Vagina (tissue), 2 donors: ENCODE data around the gene PTPN14.

ENCODE experiments used
- CTCF ChIP-seq, 3 experiments: fragments of 450-650 bp in 2 of 3; fragments of 200-600 bp in 1 of 3; sonication (generic) in 1 of 3; IDR thresholded peaks; one replicate each; pipeline ENCODE4 v1.5.1; 2017 to 2019; ENCODE audit warnings: antibody characterized with exemption in 3 of 3, mild to moderate bottlenecking in 2 of 3, moderate library complexity in 2 of 3
- POLR2A ChIP-seq, 2 donors: fragments of 450-650 bp; IDR thresholded peaks; one replicate each; pipeline ENCODE4 v1.6.1; 2017; ENCODE audit warnings: antibody characterized with exemption in 2 of 2, mild to moderate bottlenecking in 2 of 2, moderate library complexity in 2 of 2
- POLR2AphosphoS5 ChIP-seq, 2 donors: sonication (generic); formaldehyde crosslinking; IDR thresholded peaks; one replicate each; pipeline ENCODE4 v1.9.0; 2017; ENCODE audit warnings: antibody characterized with exemption in 2 of 2, mild to moderate bottlenecking in 2 of 2, low read depth in 1 of 2; ENCODE audit not compliant: insufficient read depth in 1 of 2

- TF ChIP-seq CTCF (IDR thresholded peaks at IDR 0.05) = no peak
- peak in 1 of 2 donors; percentile 6 for TF ChIP-seq POLR2AphosphoS5 (IDR thresholded peaks at IDR 0.05; ENCODE audit: insufficient read depth in 1 of 2, low read depth in 1 of 2)
- TF ChIP-seq POLR2A (IDR thresholded peaks at IDR 0.05) = no peak
Observed at GRCh38 chr1:214476986-214477870, 74.2 kb downstream of the PTPN14 start.
